GM12878 (cell line): ENCODE results near the gene FBXO17. TPM values are rescaled to one million over a fixed set of nuclear protein-coding genes. Genes with fewer than 3 reads are reported as not detected.

Experiments
- ATAC-seq: fragments of 200-7000 bp; cut with Tn5 transposase; 3 replicates; pipeline ENCODE4 v1.9.1; 2020; ENCODE audit warnings: mild to moderate bottlenecking, moderate library complexity
- BruUV-seq: library from RNA; stranded (reverse); fragments of 400-500 nt; replicated peaks from 2 replicates; lab custom pipeline; 2021; lab: Mats Ljungman, UMichigan
- CTCF ChIA-PET: fragments of 300-600 bp; sonication (Branson Sonifier 250); formaldehyde crosslinking; extraction: SDS; loops from one replicate; lab custom pipeline; 2021; ENCODE audit warnings: inconsistent platforms; lab: Yijun Ruan, JAX
- POLR2A ChIA-PET: fragments of 350-600 bp; formaldehyde crosslinking; extraction: SDS; loops from one replicate; lab custom pipeline; 2021; ENCODE audit warnings: inconsistent platforms; lab: Charles Lee
- RAD21 ChIA-PET: fragments of 300-600 bp; sonication (Branson Sonifier 250); formaldehyde crosslinking; loops from one replicate; lab custom pipeline; 2023; ENCODE audit warnings: antibody characterized with exemption; ENCODE audit not compliant: unreplicated experiment; lab: Charles Lee
- SMC1A ChIA-PET: fragments of 300-600 bp; sonication (Branson Sonifier 250); formaldehyde crosslinking; loops from one replicate; lab custom pipeline; 2023; ENCODE audit not compliant: unreplicated experiment, uncharacterized antibody; lab: Charles Lee
- DNase-seq: peaks from one replicate; pipeline ENCODE4 v3.0.0-alpha.2; 2011; ENCODE audit warnings: low read depth, low spot score
- FAIRE-seq: peaks from 3 replicates; lab custom pipeline; 2011; peaks lifted over from hg19 to GRCh38; lab: Jason Lieb, UNC
- H2AFZ ChIP-seq: 2 replicates; pipeline ENCODE4 v1.6.0; 2011; ENCODE audit warnings: low read depth, low read length, control low read depth; ENCODE audit not compliant: control insufficient read depth
- H3K27ac ChIP-seq: 2 replicates; pipeline ENCODE4 v1.5.1; 2011; ENCODE audit warnings: control low read depth; ENCODE audit not compliant: control insufficient read depth, insufficient read depth
- H3K27me3 ChIP-seq, 2 experiments: replicated peaks in 1 of 2; 2 replicates each; pipeline versions ENCODE4 v1.6.0 to v1.6.1; 2011; ENCODE audit warnings: low read length in 1 of 2; ENCODE audit not compliant: control insufficient read depth in 2 of 2, insufficient read depth in 2 of 2
- H3K36me3 ChIP-seq, 2 experiments: 2 replicates each; pipeline ENCODE4 v1.5.1; 2011; ENCODE audit warnings: low read length in 1 of 2; ENCODE audit not compliant: control insufficient read depth in 2 of 2, insufficient read depth in 2 of 2
- H3K4me1 ChIP-seq: 2 replicates; pipeline ENCODE4 v1.6.1; 2011; ENCODE audit warnings: mild to moderate bottlenecking, low read length, moderate library complexity, mixed read lengths; ENCODE audit not compliant: control insufficient read depth, insufficient read depth
- H3K4me2 ChIP-seq: 2 replicates; pipeline ENCODE4 v1.6.0; 2011; ENCODE audit warnings: control low read depth; ENCODE audit not compliant: control insufficient read depth, insufficient read depth
- H3K4me3 ChIP-seq: fragments of 200-600 bp; sonication (generic); 2 replicates; pipeline ENCODE4 v1.5.1; 2016
- H3K79me2 ChIP-seq: 2 replicates; pipeline ENCODE4 v1.6.0; 2011; ENCODE audit warnings: low read length; ENCODE audit not compliant: control insufficient read depth, insufficient read depth
- H3K9ac ChIP-seq: 2 replicates; pipeline ENCODE4 v1.8.0; 2011; ENCODE audit warnings: low read length, control low read depth, mixed read lengths; ENCODE audit not compliant: control insufficient read depth, insufficient read depth
- H3K9me3 ChIP-seq: replicated peaks from 3 replicates; pipeline ENCODE4 v1.5.1; 2011; ENCODE audit warnings: mild to moderate bottlenecking, low read length; ENCODE audit not compliant: control insufficient read depth, insufficient read depth
- H4K20me1 ChIP-seq: 2 replicates; pipeline ENCODE4 v1.6.0; 2011; ENCODE audit not compliant: control insufficient read depth, insufficient read depth
- BCL11A ChIP-seq: IDR thresholded peaks from 2 replicates; pipeline ENCODE4 v1.6.1; 2011; ENCODE audit warnings: low read depth, low read length
- BHLHE40 ChIP-seq, 2 experiments: fragments of 450-650 bp in 1 of 2; IDR thresholded peaks; 2 replicates each; pipeline ENCODE4 v1.6.1; 2011 to 2017; ENCODE audit warnings: low read depth in 2 of 2, borderline replicate concordance in 1 of 2, improper control_type of control experiment in 1 of 2, low read length in 1 of 2, mild to moderate bottlenecking in 1 of 2
- FOXK2 ChIP-seq: fragments of 450-650 bp; IDR thresholded peaks from 2 replicates; pipeline ENCODE4 v1.6.1; 2017; ENCODE audit warnings: mild to moderate bottlenecking, moderate library complexity
- POLR2AphosphoS2 ChIP-seq: IDR thresholded peaks from 2 replicates; pipeline ENCODE4 v1.6.1; 2011; ENCODE audit warnings: low read depth, mild to moderate bottlenecking, low read length, improper control_type of control experiment, moderate library complexity
- ZNF274 ChIP-seq: IDR thresholded peaks from one replicate; pipeline ENCODE4 v1.8.0; 2011; ENCODE audit not compliant: insufficient read length, insufficient read depth
- ZNF384 ChIP-seq: IDR thresholded peaks from 2 replicates; pipeline ENCODE4 v1.6.1; 2012; ENCODE audit warnings: low read depth, mild to moderate bottlenecking, low read length, improper control_type of control experiment, borderline replicate concordance
- WGBS: methylation state at CpG from one replicate; pipeline ENCODE4 v1.1.6; 2016; ENCODE audit warnings: low lambda C conversion rate; ENCODE audit not compliant: insufficient replicate concordance, insufficient coverage; ENCODE audit errors: missing lambda C conversion rate; 5-methylcytosine and 5-hydroxymethylcytosine counted together
- in situ Hi-C: fragments of 300-500 bp; cut with MboI; formaldehyde crosslinking; loops from 9 replicates; pipeline ENCODE4 v1.14.3; 2018; ENCODE audit warnings: mixed read lengths
- intact Hi-C: fragments of 100-400 bp; cut with micrococcal nuclease; formaldehyde crosslinking; loops from one replicate; pipeline ENCODE4 v1.14.2; 2022; ENCODE audit not compliant: unreplicated experiment
- polyA plus RNA-seq, 11 experiments: library from polyadenylated mRNA; depleted of rRNA in 4 of 11; unstranded in 6 of 11; stranded (reverse) in 5 of 11; fragments of >200 nt; fragmentation: Nextera tagmentation in 4 of 11; fragmentation: Illumina TruSeq in 1 of 11; extraction: Ambion mirVana in 4 of 11; extraction: Trizol in 1 of 11; gene quantifications; 1 replicate in 1 of 11; 2 replicates in 10 of 11; pipeline versions ENCODE4 v1.2.1 to v1.2.3, GENCODE V29; 2011 to 2016; ENCODE audit warnings: inconsistent platforms in 2 of 11, missing spikeins in 2 of 11, low read depth in 1 of 11
- total RNA-seq, 4 experiments: library from RNA; depleted of rRNA in 3 of 4; stranded (reverse); fragments of >200 nt in 3 of 4; fragmentation: Illumina TruSeq in 1 of 4; extraction: Trizol in 1 of 4; gene quantifications; 2 replicates each; pipeline versions ENCODE4 v1.2.1 to v1.2.3, GENCODE V29; 2013 to 2021
- TF ChIP-seq, protein P1 (sequence below): fragments of 150-350 bp; IDR thresholded peaks from 2 replicates; pipeline ENCODE4 v1.6.1; 2016; ENCODE audit warnings: low read depth, low read length
- TF ChIP-seq, protein P2 (sequence below): fragments of 450-650 bp; formaldehyde crosslinking; IDR thresholded peaks from 2 replicates; pipeline ENCODE4 v1.5.0; 2022; ENCODE audit warnings: mild to moderate bottlenecking, missing genetic modification characterization
- TF ChIP-seq, protein P3 (sequence below): IDR thresholded peaks from 2 replicates; pipeline ENCODE4 v1.6.1; 2011; ENCODE audit warnings: mild to moderate bottlenecking, low read depth, low read length, moderate library complexity; ENCODE audit not compliant: insufficient replicate concordance

The FBXO17 gene
- total and polyA plus RNA-seq, 10 of the 15 experiments (the other 5 are each of a cell fraction or from before 2014, with no cell fraction given) = 2.2 to 11.1 (median 5.3) TPM

DNA sequence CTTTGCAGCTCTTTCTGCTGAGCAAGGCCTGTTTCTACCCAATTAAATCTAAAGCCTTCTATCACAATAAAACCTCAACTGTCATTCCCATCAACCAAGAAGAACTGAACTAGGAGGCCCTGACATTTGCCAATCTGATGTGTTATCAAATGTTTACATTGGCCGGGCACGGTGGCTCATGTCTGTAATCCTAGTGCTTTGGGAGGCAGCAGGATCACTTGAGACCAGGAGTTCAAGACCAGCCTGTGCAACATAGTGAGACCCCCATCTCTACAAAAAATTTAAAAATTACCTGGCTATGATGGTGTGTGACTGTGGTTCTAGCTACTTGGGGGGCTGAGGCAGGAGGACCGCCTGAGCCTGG lies 2.8 kb upstream of the FBXO17 start:
- Histone ChIP-seq H3K27me3 (peaks cover 0 to 3% of the 10 kb centered on the region in 2 experiments; a peak in 2 of 4 replicates), H3K36me3 (no peaks in the 10 kb centered on the region), H3K4me1 (peaks cover 21% of the 10 kb centered on the region), H2AFZ (no peak overlapping the region), H3K79me2 (no peaks in the 10 kb centered on the region), H3K9ac (no peak overlapping the region; the same call in 1 of the 2 replicates), H4K20me1 (no peaks in the 10 kb centered on the region), H3K9me3 (peaks cover 2% of the 10 kb centered on the region; the same call in 2 of the 3 replicates), H3K4me3 (no peak overlapping the region), H3K4me2 (peak overlapping the region; percentile 11), H3K27ac (peak overlapping the region; percentile 78)
- intact Hi-C loops (loop anchor here (1.0 to 10.0 kb wide), 3 partner anchors 28 to 426 kb away; partner anchors contain the start of gene ZFP36), in situ Hi-C loops (no loop called here)
- TF ChIP-seq, protein P1, sequence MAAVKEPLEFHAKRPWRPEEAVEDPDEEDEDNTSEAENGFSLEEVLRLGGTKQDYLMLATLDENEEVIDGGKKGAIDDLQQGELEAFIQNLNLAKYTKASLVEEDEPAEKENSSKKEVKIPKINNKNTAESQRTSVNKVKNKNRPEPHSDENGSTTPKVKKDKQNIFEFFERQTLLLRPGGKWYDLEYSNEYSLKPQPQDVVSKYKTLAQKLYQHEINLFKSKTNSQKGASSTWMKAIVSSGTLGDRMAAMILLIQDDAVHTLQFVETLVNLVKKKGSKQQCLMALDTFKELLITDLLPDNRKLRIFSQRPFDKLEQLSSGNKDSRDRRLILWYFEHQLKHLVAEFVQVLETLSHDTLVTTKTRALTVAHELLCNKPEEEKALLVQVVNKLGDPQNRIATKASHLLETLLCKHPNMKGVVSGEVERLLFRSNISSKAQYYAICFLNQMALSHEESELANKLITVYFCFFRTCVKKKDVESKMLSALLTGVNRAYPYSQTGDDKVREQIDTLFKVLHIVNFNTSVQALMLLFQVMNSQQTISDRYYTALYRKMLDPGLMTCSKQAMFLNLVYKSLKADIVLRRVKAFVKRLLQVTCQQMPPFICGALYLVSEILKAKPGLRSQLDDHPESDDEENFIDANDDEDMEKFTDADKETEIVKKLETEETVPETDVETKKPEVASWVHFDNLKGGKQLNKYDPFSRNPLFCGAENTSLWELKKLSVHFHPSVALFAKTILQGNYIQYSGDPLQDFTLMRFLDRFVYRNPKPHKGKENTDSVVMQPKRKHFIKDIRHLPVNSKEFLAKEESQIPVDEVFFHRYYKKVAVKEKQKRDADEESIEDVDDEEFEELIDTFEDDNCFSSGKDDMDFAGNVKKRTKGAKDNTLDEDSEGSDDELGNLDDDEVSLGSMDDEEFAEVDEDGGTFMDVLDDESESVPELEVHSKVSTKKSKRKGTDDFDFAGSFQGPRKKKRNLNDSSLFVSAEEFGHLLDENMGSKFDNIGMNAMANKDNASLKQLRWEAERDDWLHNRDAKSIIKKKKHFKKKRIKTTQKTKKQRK = no peak
- TF ChIP-seq, protein P2, sequence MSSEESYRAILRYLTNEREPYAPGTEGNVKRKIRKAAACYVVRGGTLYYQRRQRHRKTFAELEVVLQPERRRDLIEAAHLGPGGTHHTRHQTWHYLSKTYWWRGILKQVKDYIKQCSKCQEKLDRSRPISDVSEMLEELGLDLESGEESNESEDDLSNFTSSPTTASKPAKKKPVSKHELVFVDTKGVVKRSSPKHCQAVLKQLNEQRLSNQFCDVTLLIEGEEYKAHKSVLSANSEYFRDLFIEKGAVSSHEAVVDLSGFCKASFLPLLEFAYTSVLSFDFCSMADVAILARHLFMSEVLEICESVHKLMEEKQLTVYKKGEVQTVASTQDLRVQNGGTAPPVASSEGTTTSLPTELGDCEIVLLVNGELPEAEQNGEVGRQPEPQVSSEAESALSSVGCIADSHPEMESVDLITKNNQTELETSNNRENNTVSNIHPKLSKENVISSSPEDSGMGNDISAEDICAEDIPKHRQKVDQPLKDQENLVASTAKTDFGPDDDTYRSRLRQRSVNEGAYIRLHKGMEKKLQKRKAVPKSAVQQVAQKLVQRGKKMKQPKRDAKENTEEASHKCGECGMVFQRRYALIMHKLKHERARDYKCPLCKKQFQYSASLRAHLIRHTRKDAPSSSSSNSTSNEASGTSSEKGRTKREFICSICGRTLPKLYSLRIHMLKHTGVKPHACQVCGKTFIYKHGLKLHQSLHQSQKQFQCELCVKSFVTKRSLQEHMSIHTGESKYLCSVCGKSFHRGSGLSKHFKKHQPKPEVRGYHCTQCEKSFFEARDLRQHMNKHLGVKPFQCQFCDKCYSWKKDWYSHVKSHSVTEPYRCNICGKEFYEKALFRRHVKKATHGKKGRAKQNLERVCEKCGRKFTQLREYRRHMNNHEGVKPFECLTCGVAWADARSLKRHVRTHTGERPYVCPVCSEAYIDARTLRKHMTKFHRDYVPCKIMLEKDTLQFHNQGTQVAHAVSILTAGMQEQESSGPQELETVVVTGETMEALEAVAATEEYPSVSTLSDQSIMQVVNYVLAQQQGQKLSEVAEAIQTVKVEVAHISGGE (CRISPR knock-in tag) = no peak
- no peak for TF ChIP-seq ZNF274
- no peak for TF ChIP-seq BCL11A
- no peak for TF ChIP-seq POLR2AphosphoS2
- TF ChIP-seq BHLHE40 (IDR thresholded peaks at IDR 0.05; ENCODE audit: borderline replicate concordance in 1 of 2, low read depth in 2 of 2, low read length in 1 of 2) = no peak
- no peak for TF ChIP-seq ZNF384
- no peak for TF ChIP-seq FOXK2
- TF ChIP-seq, protein P3, sequence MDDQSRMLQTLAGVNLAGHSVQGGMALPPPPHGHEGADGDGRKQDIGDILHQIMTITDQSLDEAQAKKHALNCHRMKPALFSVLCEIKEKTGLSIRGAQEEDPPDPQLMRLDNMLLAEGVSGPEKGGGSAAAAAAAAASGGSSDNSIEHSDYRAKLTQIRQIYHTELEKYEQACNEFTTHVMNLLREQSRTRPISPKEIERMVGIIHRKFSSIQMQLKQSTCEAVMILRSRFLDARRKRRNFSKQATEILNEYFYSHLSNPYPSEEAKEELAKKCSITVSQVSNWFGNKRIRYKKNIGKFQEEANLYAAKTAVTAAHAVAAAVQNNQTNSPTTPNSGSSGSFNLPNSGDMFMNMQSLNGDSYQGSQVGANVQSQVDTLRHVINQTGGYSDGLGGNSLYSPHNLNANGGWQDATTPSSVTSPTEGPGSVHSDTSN = no peak
- ATAC-seq = no peak
- no peak for FAIRE-seq
- no peak for DNase-seq
- RAD21 ChIA-PET = interaction anchor here (0.6 to 3.9 kb wide), 6 partner anchors 9 to 175 kb away, joined by 3 to 27 read pairs (median 4); partner anchors contain the start of gene FBXO27
- CTCF ChIA-PET = interaction anchor here (0.9 to 3.8 kb wide), 9 partner anchors 15 to 74 kb away, joined by 3 to 28 read pairs (median 6); partner anchors contain the start of genes MRPS12 and SARS2
- SMC1A ChIA-PET = interaction anchor here (1.2 to 4.2 kb wide), 6 partner anchors 17 to 115 kb away, joined by 3 to 20 read pairs (median 6); no protein-coding TSS in a partner anchor
- BruUV-seq = no TSS peak
- POLR2A ChIA-PET = interaction anchor here (0.6 to 2.5 kb wide), 4 partner anchors 10 to 36 kb away, joined by 3 to 15 read pairs (median 4); no protein-coding TSS in a partner anchor
- WGBS = 82% methylated on average over 3 of the region's 3 CpGs
